ENCODE measurements around the gene ROR1.

Gene ROR1

DNA sequence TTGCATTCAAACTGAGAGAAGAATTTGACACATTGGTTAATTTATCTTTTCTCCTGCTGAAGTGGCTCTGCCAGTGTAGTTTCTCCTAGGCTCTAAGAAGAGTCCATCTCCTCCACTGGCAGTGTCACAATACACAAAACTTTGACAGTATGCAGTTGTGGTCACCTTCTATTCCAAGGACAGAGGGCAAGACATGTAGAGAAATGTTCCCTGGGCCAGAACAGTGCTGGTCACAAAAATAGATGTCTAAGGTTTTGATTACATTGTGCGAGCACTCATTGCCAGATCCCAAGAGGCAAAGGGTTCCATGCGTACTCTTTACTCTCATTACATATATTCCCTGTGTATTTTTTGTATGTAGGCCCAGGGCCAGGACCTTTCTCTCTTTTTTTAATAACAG lies 281.5 kb downstream of the ROR1 start:
- TF ChIP-seq, protein P1, sequence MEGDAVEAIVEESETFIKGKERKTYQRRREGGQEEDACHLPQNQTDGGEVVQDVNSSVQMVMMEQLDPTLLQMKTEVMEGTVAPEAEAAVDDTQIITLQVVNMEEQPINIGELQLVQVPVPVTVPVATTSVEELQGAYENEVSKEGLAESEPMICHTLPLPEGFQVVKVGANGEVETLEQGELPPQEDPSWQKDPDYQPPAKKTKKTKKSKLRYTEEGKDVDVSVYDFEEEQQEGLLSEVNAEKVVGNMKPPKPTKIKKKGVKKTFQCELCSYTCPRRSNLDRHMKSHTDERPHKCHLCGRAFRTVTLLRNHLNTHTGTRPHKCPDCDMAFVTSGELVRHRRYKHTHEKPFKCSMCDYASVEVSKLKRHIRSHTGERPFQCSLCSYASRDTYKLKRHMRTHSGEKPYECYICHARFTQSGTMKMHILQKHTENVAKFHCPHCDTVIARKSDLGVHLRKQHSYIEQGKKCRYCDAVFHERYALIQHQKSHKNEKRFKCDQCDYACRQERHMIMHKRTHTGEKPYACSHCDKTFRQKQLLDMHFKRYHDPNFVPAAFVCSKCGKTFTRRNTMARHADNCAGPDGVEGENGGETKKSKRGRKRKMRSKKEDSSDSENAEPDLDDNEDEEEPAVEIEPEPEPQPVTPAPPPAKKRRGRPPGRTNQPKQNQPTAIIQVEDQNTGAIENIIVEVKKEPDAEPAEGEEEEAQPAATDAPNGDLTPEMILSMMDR (IDR thresholded peaks at IDR 0.05; ENCODE audit: borderline replicate concordance, control extremely low read depth, extremely low read depth, insufficient read depth, missing control alignments), result no peak
- in situ Hi-C loops (cut with MboI; ENCODE audit: low sequenced_read_pairs, unreplicated experiment), result no loop called here
- DNase-seq (ENCODE audit: low spot score), result no peak

GRCh38 chr1:64059556-64059955 lies 285.7 kb downstream of the ROR1 start:
- no peak for DNase-seq (ENCODE audit: low spot score)
- in situ Hi-C loops (cut with MboI; ENCODE audit: low sequenced_read_pairs, unreplicated experiment), result no loop called here
- TF ChIP-seq, protein P1 (IDR thresholded peaks at IDR 0.05; ENCODE audit: borderline replicate concordance, control extremely low read depth, extremely low read depth, insufficient read depth, missing control alignments), result no peak

DNA sequence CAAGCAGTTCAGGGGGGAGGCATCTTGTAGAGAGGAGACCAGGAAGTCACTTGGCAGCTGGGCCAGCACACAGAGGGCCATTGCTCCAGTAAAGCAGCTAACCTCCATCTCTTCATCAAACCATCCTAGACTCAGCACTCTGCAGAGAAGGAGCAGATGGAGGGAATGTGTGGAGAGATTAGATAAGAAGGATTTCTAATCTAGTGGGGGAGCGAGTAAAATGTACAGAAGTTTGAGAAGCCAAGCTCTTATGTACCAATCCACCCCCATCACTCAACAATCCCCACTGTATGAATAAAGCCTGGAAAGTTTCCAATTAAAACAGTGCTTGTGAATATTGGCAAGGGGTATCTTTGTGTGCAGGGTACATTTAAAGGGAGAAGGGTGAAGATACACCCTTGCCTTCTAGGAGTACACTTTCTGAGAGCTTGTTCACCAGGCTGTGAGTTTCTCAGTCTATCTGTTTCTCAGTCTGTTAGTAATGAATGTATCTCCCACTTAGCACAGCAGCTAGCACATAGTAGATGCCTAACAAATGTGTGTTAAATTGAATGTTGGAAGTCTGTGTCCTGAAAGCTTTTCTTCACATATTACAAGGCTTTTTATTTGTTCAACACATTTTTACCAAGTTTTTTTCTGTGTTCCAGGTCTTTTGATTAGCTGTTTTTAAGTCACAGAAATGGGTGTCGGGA lies 286.9 kb downstream of the ROR1 start:
- DNase-seq (ENCODE audit: low spot score), result no peak
- TF ChIP-seq, protein P1 (IDR thresholded peaks at IDR 0.05; ENCODE audit: borderline replicate concordance, control extremely low read depth, extremely low read depth, insufficient read depth, missing control alignments), result no peak
- in situ Hi-C loops (cut with MboI; ENCODE audit: low sequenced_read_pairs, unreplicated experiment), result no loop called here

DNA sequence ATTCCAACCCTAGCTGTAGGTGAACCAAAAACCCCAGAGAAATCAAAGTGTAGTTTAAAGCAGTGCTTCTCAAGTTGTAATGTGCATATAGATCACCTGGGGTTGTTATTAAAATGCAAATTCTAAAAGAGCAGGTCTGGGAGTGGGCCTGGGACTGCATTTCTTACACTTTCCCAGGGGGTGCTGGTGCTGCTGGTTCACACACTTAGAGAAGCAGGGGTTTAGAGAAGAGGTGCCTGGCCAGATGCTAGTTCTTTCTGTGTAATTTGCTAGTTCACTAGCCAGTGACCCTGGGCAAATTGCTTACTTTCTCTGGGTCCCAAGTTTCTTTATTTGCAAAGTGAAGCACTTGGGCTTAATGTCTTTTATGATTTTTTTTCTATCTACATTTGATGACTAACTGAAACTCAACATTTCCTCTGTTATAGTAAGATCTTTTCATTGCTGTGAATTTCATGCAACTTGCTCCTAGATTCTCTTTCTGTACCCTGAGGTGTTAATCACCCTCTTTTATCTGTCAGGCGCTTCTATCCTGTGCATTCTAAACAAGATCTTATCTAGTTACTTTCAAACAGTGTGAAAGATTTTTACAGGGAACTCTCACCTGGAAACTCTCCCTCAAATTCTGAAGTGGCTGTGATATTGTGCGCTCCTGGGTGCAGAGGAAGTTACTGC lies 287.8 kb downstream of the ROR1 start:
- TF ChIP-seq, protein P1 (IDR thresholded peaks at IDR 0.05; ENCODE audit: borderline replicate concordance, control extremely low read depth, extremely low read depth, insufficient read depth, missing control alignments), result no peak
- DNase-seq (ENCODE audit: low spot score), result no peak
- in situ Hi-C loops (cut with MboI; ENCODE audit: low sequenced_read_pairs, unreplicated experiment), result no loop called here

- TF ChIP-seq, protein P1 (IDR thresholded peaks at IDR 0.05; ENCODE audit: borderline replicate concordance, control extremely low read depth, extremely low read depth, insufficient read depth, missing control alignments), result no peak
- DNase-seq (ENCODE audit: low spot score), result no peak
- in situ Hi-C loops (cut with MboI; ENCODE audit: low sequenced_read_pairs, unreplicated experiment), result no loop called here
Observed at GRCh38 chr1:64062529-64062928, 288.7 kb downstream of the ROR1 start.

GRCh38 chr1:64062941-64063581 lies 289.2 kb downstream of the ROR1 start:
- in situ Hi-C loops (cut with MboI; ENCODE audit: low sequenced_read_pairs, unreplicated experiment), result no loop called here
- TF ChIP-seq, protein P1 (IDR thresholded peaks at IDR 0.05; ENCODE audit: borderline replicate concordance, control extremely low read depth, extremely low read depth, insufficient read depth, missing control alignments), result no peak
- DNase-seq (ENCODE audit: low spot score), result no peak
